HG03108 (cell line): Measurements from ENCODE around the gene PCED1A.

ENCODE experiments used
- ATAC-seq: cut with Tn5 transposase; IDR thresholded peaks from one replicate; pipeline ENCODE4 v1.9.1; 2021; ENCODE audit warnings: moderate library complexity; ENCODE audit not compliant: unreplicated experiment

Gene PCED1A

GRCh38 chr20:2840138-2840966 is at the start of gene PCED1A, which contains the start of gene VPS16:
Gene PCED1A, minus strand, starts transcription at chr20:2840655. Its CDS starts 743 bp downstream, at chr20:2839912.
Gene VPS16, plus strand, starts transcription at chr20:2840745. Its CDS starts 30 bp downstream, at chr20:2840775.
- peak; percentile 94 for ATAC-seq

DNA sequence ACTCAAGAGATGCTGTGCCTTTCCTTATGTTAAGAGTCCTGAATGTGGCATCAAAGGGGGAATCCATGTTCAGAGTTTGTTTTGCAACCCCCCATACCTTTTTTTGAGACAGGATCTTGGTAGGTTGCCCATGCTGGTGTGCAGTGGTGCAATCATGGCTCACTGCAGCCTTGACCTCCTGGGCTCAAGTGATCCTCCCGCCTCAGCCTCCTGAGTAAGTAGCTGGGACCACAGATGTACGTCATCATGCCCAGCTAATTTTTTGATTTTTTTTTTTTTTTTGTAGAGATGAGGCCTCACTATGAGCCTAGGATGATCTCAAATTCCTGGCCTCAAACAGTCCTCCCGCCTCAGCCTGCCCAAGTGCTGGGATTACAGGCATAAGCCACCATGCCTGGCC is 49.3 kb upstream of the PCED1A start:
- ATAC-seq = no peak

- ATAC-seq = no peak
Measured at GRCh38 chr20:2889209-2889608, 48.8 kb upstream of the PCED1A start.

DNA sequence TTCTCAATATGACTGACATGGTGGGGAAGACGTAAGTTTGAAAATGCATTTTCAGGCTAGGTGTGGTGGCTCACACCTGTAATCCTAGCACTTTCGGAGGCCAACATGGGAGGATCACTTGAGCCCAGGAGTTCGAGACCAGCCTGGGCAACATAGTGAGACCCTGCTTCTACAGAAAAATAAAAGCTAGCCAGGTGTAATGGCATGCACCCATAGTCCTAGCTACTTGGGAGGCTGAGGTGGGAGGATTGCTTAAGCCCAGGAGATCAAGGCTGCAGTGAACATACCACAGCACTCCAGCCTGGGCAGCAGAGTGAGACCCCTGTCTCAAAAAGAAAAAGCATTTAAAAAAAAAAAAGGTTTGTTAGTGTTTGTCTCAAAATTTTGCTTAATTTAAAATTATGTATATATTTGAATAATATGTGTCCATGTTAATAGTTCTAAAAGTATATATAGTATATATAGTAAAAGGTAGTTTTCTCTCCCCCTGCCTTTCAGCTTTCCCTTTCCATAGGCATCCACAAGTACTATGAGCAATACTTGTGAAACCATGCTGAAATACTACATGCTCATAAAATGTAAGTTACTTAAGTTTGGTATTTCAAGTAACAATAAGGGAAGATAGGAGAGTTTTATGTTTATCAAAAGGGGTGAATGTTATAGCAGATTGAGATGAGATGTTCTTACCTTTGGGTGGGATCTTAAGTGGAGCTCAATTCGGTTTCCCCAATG is 47.9 kb upstream of the PCED1A start:
- no peak for ATAC-seq

GRCh38 chr20:2887715-2888114 is 47.3 kb upstream of the PCED1A start:
- ATAC-seq = no peak

- ATAC-seq = no peak
Measured at GRCh38 chr20:2883726-2884637, 43.5 kb upstream of the PCED1A start.

GRCh38 chr20:2880650-2881049 is 40.2 kb upstream of the PCED1A start:
- ATAC-seq = no peak

- no peak for ATAC-seq
Measured at GRCh38 chr20:2879146-2879545, 38.7 kb upstream of the PCED1A start.

- ATAC-seq = no peak
Measured at GRCh38 chr20:2878515-2878914, 38.1 kb upstream of the PCED1A start.

- no peak for ATAC-seq
Measured at GRCh38 chr20:2875690-2876203, 35.3 kb upstream of the PCED1A start.

DNA sequence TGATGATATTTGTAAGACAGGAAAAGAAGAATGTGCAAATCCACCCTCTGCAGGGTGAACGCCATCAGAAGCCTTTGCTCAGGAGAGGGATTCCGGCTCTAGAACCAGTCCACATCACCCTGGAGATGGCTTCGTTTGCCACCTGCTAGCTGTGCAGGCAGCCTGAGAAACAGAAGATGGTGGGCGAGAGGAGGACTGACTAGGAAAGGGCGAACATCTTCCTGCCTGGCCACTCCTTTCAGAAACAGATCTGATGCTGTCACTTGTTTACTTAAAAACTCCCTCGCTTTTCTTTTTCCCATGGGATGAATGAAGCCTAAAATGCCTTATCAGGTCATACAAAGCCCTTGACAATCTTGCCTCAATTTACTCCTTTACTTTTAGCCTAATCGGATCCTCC is 34.0 kb upstream of the PCED1A start:
- ATAC-seq = no peak

DNA sequence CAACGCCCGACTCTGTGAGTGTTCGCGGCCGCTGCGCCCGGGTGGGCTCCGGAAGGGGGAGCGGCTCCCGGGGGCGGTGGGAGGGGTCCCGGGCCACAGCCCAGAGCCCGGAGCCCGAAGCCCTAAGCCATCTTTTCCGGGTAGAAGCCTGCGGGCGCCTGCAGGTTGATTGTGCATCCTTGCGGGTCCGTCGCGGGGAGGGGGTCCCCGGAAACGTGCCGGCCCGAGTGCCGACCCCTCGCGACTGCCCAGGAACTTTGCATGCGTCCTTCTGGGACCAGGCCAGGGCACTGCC is 33.2 kb upstream of the PCED1A start:
- peak; percentile 33 for ATAC-seq

- ATAC-seq = peak; percentile 93
Measured at GRCh38 chr20:2873010-2873746, 32.7 kb upstream of the PCED1A start, which contains the start of gene PTPRA. Gene PTPRA, plus strand, starts transcription at chr20:2873481. Its CDS starts 90,797 bp downstream, at chr20:2964278.

- ATAC-seq = no peak
Measured at GRCh38 chr20:2872459-2873009, 32.1 kb upstream of the PCED1A start.

DNA sequence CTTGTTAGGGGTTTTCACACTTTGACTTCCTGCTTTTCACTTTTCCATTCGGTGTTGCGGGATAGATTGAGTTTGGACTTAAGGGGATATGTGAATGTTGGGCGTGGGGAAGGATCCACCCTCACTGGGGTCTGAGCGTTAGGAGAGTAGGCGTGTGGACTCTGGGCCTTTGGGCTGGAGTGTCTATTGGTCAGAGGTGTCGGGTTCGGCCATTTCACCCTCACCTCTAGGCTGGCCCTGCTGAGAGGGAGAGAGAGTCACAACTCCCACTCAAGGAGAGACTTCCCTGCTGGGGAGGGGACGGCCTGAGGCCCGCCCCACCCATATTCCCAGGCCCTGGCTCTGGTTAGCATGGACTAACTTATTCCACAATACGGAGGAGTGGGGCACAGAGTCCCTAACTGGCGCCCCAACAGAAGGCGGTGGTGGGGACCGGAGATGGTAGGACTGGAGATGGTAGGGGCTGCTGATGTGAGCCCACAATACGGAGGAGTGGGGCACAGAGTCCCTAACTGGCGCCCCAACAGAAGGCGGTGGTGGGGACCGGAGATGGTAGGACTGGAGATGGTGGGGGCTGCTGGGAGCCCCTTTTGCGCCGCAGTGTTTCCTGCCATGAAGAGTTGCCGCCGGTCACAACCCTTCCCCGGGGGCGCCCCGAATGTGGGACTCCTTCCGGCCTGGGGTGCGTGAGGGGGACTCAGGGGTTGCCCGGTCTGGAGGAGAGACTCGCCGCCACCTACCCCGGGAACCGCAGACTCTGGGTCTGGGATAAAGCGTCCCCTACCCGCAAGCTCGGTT is 31.4 kb upstream of the PCED1A start:
- ATAC-seq = no peak

- ATAC-seq = no peak
Measured at GRCh38 chr20:2871111-2871465, 30.6 kb upstream of the PCED1A start.

GRCh38 chr20:2869381-2869780 is 28.9 kb upstream of the PCED1A start:
- ATAC-seq = no peak

DNA sequence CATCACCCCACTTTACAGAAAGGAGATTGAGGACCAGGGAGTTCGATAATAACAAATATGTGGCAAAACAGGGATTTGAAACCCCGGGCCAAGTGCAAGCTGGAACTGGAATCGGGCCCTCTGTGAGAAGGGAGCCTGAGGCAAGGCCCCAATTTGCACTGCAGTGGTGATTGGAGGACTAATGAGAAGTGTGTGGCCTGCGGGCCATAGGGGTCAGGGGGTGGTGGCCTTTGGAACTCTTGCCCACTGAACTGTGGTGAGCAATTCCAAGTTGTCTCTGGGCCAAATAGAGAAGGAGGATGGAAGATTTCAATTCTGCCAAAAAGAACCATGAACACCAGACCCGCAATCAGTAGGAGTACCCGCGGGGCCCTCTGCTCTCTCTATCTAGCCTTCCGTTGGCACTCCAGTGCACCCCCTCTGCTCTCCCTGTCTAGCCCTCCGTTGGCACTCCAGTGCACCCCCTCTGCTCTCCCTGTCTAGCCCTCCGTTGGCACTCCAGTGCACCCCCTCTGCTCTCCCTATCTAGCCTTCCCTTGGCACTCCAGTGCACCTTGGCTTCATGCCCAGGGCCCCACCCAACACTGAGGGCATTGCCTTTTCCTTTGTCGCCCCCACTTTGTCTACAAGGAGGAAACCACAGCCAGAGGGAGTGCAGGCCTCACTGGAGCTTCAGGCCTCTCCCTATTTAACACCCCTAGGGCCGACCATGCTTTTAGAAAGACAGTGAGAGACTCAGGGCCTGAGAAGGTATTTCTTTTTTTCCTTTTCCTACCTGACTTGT is 26.8 kb upstream of the PCED1A start:
- no peak for ATAC-seq
